OCI-LY1 (cell line): Measurements from ENCODE around the gene SQOR.

Source experiments
- EZH2 ChIP-seq: fragments of 200-600 bp; sonication (generic), shearing (Covaris generic); IDR thresholded peaks from 2 replicates; pipeline ENCODE4 v1.8.0; 2017; ENCODE audit warnings: borderline replicate concordance, mixed run types, mild to moderate bottlenecking, antibody characterized with exemption, low read length, moderate library complexity, mixed read lengths
- TF ChIP-seq, protein P1 (sequence below): fragments of 200-600 bp; sonication (generic), shearing (Covaris generic); IDR thresholded peaks from 2 replicates; pipeline ENCODE4 v1.5.1; 2017; ENCODE audit warnings: mild to moderate bottlenecking, antibody characterized with exemption, low read length, moderate library complexity, mixed read lengths

DNA sequence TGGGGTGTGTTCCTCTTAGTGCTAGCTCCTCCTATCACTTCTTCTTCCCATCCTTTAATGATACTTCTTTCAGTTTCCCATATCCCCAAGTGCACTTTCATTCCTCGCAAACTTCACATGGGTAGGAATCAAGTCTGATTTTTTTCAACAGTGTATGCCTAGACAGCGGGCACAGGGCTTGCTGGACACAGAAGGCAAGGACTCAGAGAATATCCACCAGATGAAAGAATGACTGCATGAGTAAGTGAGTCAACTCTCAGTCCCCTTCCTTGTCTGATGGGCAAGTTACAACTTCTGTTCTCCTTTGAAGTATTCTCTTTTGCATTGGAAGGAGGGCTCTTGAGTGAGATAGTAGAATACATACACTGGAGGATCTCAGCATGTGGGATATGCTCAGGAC lies 3.1 kb upstream of the SQOR start:
- TF ChIP-seq, protein P1, sequence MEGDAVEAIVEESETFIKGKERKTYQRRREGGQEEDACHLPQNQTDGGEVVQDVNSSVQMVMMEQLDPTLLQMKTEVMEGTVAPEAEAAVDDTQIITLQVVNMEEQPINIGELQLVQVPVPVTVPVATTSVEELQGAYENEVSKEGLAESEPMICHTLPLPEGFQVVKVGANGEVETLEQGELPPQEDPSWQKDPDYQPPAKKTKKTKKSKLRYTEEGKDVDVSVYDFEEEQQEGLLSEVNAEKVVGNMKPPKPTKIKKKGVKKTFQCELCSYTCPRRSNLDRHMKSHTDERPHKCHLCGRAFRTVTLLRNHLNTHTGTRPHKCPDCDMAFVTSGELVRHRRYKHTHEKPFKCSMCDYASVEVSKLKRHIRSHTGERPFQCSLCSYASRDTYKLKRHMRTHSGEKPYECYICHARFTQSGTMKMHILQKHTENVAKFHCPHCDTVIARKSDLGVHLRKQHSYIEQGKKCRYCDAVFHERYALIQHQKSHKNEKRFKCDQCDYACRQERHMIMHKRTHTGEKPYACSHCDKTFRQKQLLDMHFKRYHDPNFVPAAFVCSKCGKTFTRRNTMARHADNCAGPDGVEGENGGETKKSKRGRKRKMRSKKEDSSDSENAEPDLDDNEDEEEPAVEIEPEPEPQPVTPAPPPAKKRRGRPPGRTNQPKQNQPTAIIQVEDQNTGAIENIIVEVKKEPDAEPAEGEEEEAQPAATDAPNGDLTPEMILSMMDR = no peak
- no peak for TF ChIP-seq EZH2
